Heart right ventricle (tissue), 16 donors: ENCODE measurements around the gene ATP7B. TPM values are rescaled to one million over a fixed set of nuclear protein-coding genes. Genes with fewer than 3 reads are reported as not detected.

Source experiments
- ATAC-seq, 8 donors: fragments of 200-7000 bp; cut with Tn5 transposase; one replicate each; pipeline ENCODE4 v1.9.1; 2020; ENCODE audit warnings: mild to moderate bottlenecking in 8 of 8, moderate library complexity in 8 of 8, moderate number of reproducible peaks in 1 of 8
- DNase-seq, 2 donors: peaks; one replicate each; pipeline ENCODE4 v3.0.0-alpha.2; 2020
- H3K27ac ChIP-seq, 10 donors: fragments of 200-600 bp; sonication (generic) in 2 of 10; one replicate each; pipeline versions ENCODE4 v1.5.0 to v1.8.0; 2020 to 2022; ENCODE audit warnings: mild to moderate bottlenecking in 3 of 10
- H3K27me3 ChIP-seq, 7 donors: fragments of 200-600 bp; one replicate each; pipeline ENCODE4 v1.8.0; 2021 to 2022; ENCODE audit warnings: mild to moderate bottlenecking in 2 of 7
- H3K36me3 ChIP-seq, 9 donors: fragments of 200-600 bp; sonication (generic) in 1 of 9; one replicate each; pipeline versions ENCODE4 v1.5.0 to v1.8.0; 2020 to 2022; ENCODE audit warnings: mild to moderate bottlenecking in 2 of 9
- H3K4me1 ChIP-seq, 9 donors: fragments of 200-600 bp; sonication (generic) in 1 of 9; one replicate each; pipeline versions ENCODE4 v1.5.0 to v1.8.0; 2020 to 2022; ENCODE audit warnings: mild to moderate bottlenecking in 4 of 9
- H3K4me3 ChIP-seq, 10 donors: fragments of 200-600 bp; sonication (generic) in 2 of 10; one replicate each; pipeline versions ENCODE4 v1.5.0 to v1.8.0; 2020 to 2022; ENCODE audit warnings: mild to moderate bottlenecking in 7 of 10, moderate library complexity in 2 of 10
- H3K9me3 ChIP-seq, 11 donors: fragments of 200-600 bp in 10 of 11; sonication (generic) in 2 of 11; one replicate each; pipeline versions ENCODE4 v1.5.0 to v1.8.0; 2013 to 2022; ENCODE audit warnings: mild to moderate bottlenecking in 2 of 11, control low read depth in 1 of 11, moderate library complexity in 1 of 11
- CTCF ChIP-seq, 9 donors: fragments of 200-600 bp; sonication (generic) in 2 of 9; IDR thresholded peaks; one replicate each; pipeline versions ENCODE4 v1.5.0 to v1.8.0; 2021 to 2022; ENCODE audit warnings: antibody characterized with exemption in 9 of 9, mild to moderate bottlenecking in 5 of 9, moderate library complexity in 1 of 9
- WGBS, 2 donors: extraction: QIAGEN DNeasy Blood & Tissue Kit; methylation state at CpG; one replicate each; pipeline ENCODE4 v1.1.7; 2013; ENCODE audit warnings: inconsistent platforms in 1 of 2; 5-methylcytosine and 5-hydroxymethylcytosine counted together
- intact Hi-C, 10 donors: fragments of 100-400 bp; cut with DNase I; formaldehyde crosslinking; loops; one replicate each; pipeline versions ENCODE4 v1.11.1 to v1.14.2; 2022
- polyA plus RNA-seq, 2 donors: library from polyadenylated mRNA; stranded (reverse); fragments of 200-250 nt; gene quantifications; one replicate each; pipeline ENCODE4 v1.2.3, GENCODE V29; 2013
- total RNA-seq, 10 donors: library from RNA; stranded (reverse); fragmentation: NEBNext Ultra II Directional in 3 of 10; extraction: Animal tissue kit (Norgen Biotek cat#: 25700) in 3 of 10; gene quantifications; one replicate each; pipeline versions ENCODE4 v1.2.1 to v1.2.4, GENCODE V29; 2021 to 2023
- donor health status: Arrhythmogenic right ventricular cardiomyopathy.
- donor health status: ischemic (EF 13 %, LVEDD 7.1; RV severe dilation, severe dysfunction).
- donor health status: healthy with polysubstance abuse.
- donor health status: DM: no; HTN: yes; CAD: no.
- donor health status: DM: no; HTN: no; CAD: no.
- donor health status: ischemic (EF 25% LVEDD 6.9; RV normal size, moderate dysfunction).
- donor health status: ischemic (EF 25% LVEDD 5.7; RV mildly dilated, moderate dysfunction).
- donor health status: healthy.
- donor health status: DM: yes; HTN: yes; CAD: no.
- donor health status: Ischemic cardiomyopathy.
- donor health status: ischemic (EF 35%, LVEDD 5.7; RV mildly dilated, moderate dysfunction).
- donor health status: nonischemic (EF 11% LVEDD 7.7; RV severe dilation, severe dysfunction).
- donor health status: DM: yes; HTN: yes; CAD: no.
- donor health status: PGD.
- donor health status: ischemic (EF 29% LVEDD 5.4; RV normal size, mild dysfunction).
- donor health status: nonischemic (EF 23%, LVEDD 6.1; RV moderate dilation, normal function).

ATP7B gene
- total and polyA plus RNA-seq, 12 donors, result 2.0 to 9.3 (median 5.6) TPM

- no peak for DNase-seq
- Histone ChIP-seq H3K36me3 (peaks cover 0 to 7% (median 0%) of the 10 kb centered on the region in 9 donors), H3K9me3 (no peaks in the 10 kb centered on the region), H3K4me3 (no peak overlapping the region), H3K4me1 (no peaks in the 10 kb centered on the region), H3K27me3 (no peaks in the 10 kb centered on the region), H3K27ac (no peak overlapping the region)
- intact Hi-C loops, result loop anchor here in 1 of 10 donors (10.0 kb wide), 1 partner anchor 75 kb away; no protein-coding TSS in a partner anchor
- ATAC-seq, result no peak
- no peak for TF ChIP-seq CTCF (IDR thresholded peaks at IDR 0.05)
- 90 to 91% methylated on average over 9 of the region's 9 CpGs for WGBS, 2 donors
Measured at GRCh38 chr13:51919531-51919930, 91.7 kb downstream of the ATP7B start.

- DNase-seq (no peak), ATAC-seq (no peak)
- Histone ChIP-seq H3K27ac (no peak overlapping the region), H3K36me3 (no peaks in the 10 kb centered on the region), H3K27me3 (no peaks in the 10 kb centered on the region), H3K4me1 (peaks cover 0 to 7% (median 0%) of the 10 kb centered on the region in 9 donors), H3K9me3 (no peaks in the 10 kb centered on the region), H3K4me3 (no peak overlapping the region)
- intact Hi-C loops, result loop anchor here in 1 of 10 donors (10.0 kb wide), 1 partner anchor 78 kb away; no protein-coding TSS in a partner anchor
- WGBS, 2 donors, result 94 to 98% methylated on average over 8 of the region's 8 CpGs
- no peak for TF ChIP-seq CTCF (IDR thresholded peaks at IDR 0.05)
Measured at GRCh38 chr13:51916962-51917361, 94.3 kb downstream of the ATP7B start.

GRCh38 chr13:51916051-51916818, 95.0 kb downstream of the ATP7B start:
- TF ChIP-seq CTCF (IDR thresholded peaks at IDR 0.05), result no peak
- DNase-seq (no peak), ATAC-seq (no peak)
- Histone ChIP-seq H3K27me3 (no peaks in the 10 kb centered on the region), H3K4me3 (no peak overlapping the region), H3K36me3 (no peaks in the 10 kb centered on the region), H3K27ac (no peak overlapping the region), H3K4me1 (peaks cover 0 to 7% (median 0%) of the 10 kb centered on the region in 9 donors), H3K9me3 (no peaks in the 10 kb centered on the region)
- intact Hi-C loops, result loop anchor here in 1 of 10 donors (10.0 kb wide), 1 partner anchor 79 kb away; no protein-coding TSS in a partner anchor
- 87 to 90% methylated on average over 7 of the region's 7 CpGs for WGBS, 2 donors

GRCh38 chr13:51914137-51914493, 97.1 kb downstream of the ATP7B start:
- 86% methylated on average over 7 of the region's 7 CpGs for WGBS, 2 donors
- peak in 1 of 8 donors; percentile 17 for ATAC-seq
- no peaks in the 10 kb centered on the region for H3K27me3 ChIP-seq
- intact Hi-C loops, result loop anchor here in 1 of 10 donors (10.0 kb wide), 1 partner anchor 81 kb away; no protein-coding TSS in a partner anchor
- peaks cover 0 to 7% (median 0%) of the 10 kb centered on the region in 9 donors for H3K4me1 ChIP-seq
- H3K27ac ChIP-seq, result no peak overlapping the region
- TF ChIP-seq CTCF (IDR thresholded peaks at IDR 0.05), result no peak
- H3K4me3 ChIP-seq, result no peak overlapping the region
- no peaks in the 10 kb centered on the region for H3K36me3 ChIP-seq
- H3K9me3 ChIP-seq, result no peaks in the 10 kb centered on the region
- DNase-seq, result no peak
